ENCODE data around the gene ELFN1.

DNA sequence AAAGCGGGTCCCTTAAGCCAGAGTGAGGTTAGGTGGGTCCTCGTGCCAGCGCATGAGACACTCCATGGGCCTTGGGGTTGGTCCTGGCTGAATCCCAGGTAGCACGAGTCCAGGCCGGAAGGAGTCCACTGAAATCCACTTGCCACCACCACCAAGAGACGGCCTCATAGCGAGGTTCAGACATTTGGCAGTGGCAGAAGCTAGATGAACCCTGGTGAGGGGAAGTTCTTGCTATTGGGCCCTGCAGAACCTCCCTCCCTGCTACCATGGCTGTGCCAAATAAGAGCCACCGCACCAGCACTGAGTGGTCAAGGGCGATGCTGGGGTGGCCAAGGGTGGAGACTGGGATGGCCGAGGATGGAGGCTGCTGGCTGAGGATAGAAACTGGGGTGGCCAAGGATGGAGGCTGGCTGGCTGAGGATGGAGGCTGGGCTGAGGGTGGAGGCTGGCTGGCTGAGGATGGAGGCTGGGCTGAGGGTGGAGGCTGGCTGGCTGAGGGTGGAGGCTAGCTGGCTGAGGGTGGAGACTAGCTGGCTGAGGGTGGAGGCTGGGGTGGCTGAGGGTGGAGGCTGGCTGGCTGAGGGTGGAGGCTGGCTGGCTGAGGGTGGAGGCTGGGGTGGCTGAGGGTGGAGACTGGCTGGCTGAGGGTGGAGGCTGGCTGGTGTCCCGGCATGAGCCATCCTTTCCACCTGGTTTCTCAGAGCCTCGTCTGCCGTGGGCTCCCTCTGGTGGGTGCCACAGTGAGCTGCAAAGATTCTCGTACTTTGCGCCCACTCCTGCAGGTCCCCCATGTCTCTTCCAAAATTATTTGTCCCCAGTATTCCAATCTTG is 88.2 kb downstream of the ELFN1 start:
- no peak for TF ChIP-seq POLR2A (IDR thresholded peaks at IDR 0.05; ENCODE audit: low read length)
- no peak for TF ChIP-seq GATA1 (IDR thresholded peaks at IDR 0.05; ENCODE audit: low read depth, low read length)
